Gastrocnemius medialis (tissue), 4 donors: ENCODE measurements around the gene MAML2. TPM values are rescaled to one million over a fixed set of nuclear protein-coding genes. Genes with fewer than 3 reads are reported as not detected.

Experiments
- ATAC-seq, 2 donors: fragments of 150-250 bp; one replicate each; pipeline ENCODE4 v1.9.1; 2016
- DNase-seq, 2 donors: peaks; one replicate each; pipeline ENCODE4 v3.0.0-alpha.2; 2019
- H3K27ac ChIP-seq, 4 donors: fragments of 200-600 bp; sonication (generic); 1 replicate in 1 of 4; 2 replicates in 3 of 4; pipeline ENCODE4 v1.5.1; 2016 to 2018; ENCODE audit warnings: mild to moderate bottlenecking in 2 of 4, moderate library complexity in 1 of 4
- H3K27me3 ChIP-seq, 3 donors: fragments of 200-600 bp; sonication (generic) in 2 of 3; 1 replicate in 1 of 3; 2 replicates in 2 of 3; pipeline versions ENCODE4 v1.5.1 to v1.6.0; 2016 to 2019; ENCODE audit warnings: mild to moderate bottlenecking in 1 of 3, moderate library complexity in 1 of 3
- H3K36me3 ChIP-seq, 2 donors: fragments of 200-600 bp; sonication (generic) in 1 of 2; one replicate each; pipeline ENCODE4 v1.5.1; 2017 to 2018
- H3K4me1 ChIP-seq, 2 donors: fragments of 200-600 bp; sonication (generic) in 1 of 2; one replicate each; pipeline ENCODE4 v1.5.1; 2016 to 2017; ENCODE audit warnings: mild to moderate bottlenecking in 2 of 2
- H3K4me3 ChIP-seq, 4 donors: fragments of 200-600 bp; sonication (generic) in 3 of 4; 1 replicate in 1 of 4; 2 replicates in 3 of 4; pipeline ENCODE4 v1.5.1; 2016 to 2019; ENCODE audit warnings: mild to moderate bottlenecking in 2 of 4
- H3K9me3 ChIP-seq, 3 donors: fragments of 200-600 bp; sonication (generic) in 2 of 3; 1 replicate in 1 of 3; 2 replicates in 2 of 3; pipeline ENCODE4 v1.5.1; 2016 to 2019
- POLR2A ChIP-seq, 2 donors: fragments of 450-650 bp; IDR thresholded peaks; one replicate each; pipeline ENCODE4 v1.6.1; 2017; ENCODE audit warnings: antibody characterized with exemption in 2 of 2, mild to moderate bottlenecking in 2 of 2, moderate library complexity in 2 of 2
- in situ Hi-C, 4 donors: fragments of 200-750 bp; cut with MboI; loops; one replicate each; pipeline versions ENCODE4 v1.15.0 to v1.8.0; 2017; ENCODE audit warnings: low sequenced_read_pairs in 4 of 4
- intact Hi-C: fragments of 100-400 bp; cut with DNase I; formaldehyde crosslinking; loops from one replicate; pipeline ENCODE4 v1.15.1; 2023; ENCODE audit warnings: low total_unique reads
- total RNA-seq, 4 donors: library from RNA; depleted of rRNA; stranded (reverse); fragments of >200 nt; gene quantifications; one replicate each; pipeline versions ENCODE4 v1.1.0 to v1.2.3, GENCODE V29; 2016
- TF ChIP-seq, protein P1 (sequence below), 5 experiments: fragments of 450-650 bp in 3 of 5; fragments of 200-600 bp in 2 of 5; sonication (generic) in 2 of 5; IDR thresholded peaks in 4 of 5; conservative IDR thresholded peaks in 1 of 5; 1 replicate in 4 of 5; 2 replicates in 1 of 5; pipeline ENCODE4 v1.5.1; 2016 to 2019; ENCODE audit warnings: antibody characterized with exemption in 5 of 5, mild to moderate bottlenecking in 3 of 5, moderate library complexity in 3 of 5

The MAML2 gene
- total RNA-seq, 4 donors from 2014 or later: 4.1 to 6.3 (median 4.8) TPM

DNA sequence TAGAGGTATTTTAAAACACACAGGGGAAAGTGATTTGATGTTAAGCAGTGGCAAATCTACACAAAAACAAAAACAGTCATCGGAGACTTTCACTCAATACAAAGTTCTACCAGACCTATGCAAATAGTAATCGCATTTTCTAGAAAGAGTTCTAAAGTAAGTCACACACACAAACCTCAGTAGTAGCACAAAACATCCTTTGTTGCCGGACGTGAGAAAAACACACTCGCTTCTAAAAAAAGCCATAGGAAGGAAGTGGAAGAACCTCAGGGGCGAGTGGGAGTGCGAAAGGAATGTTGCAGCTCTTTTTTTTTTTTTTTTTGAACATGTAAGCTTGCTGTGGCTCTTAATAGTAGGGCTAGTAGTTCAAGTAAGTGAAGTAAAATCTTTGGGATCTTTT, 88.9 kb downstream of the MAML2 start:
- no peak for DNase-seq
- H3K27ac ChIP-seq: peak overlapping the region; percentile 25 to 45 (median 39)
- in situ Hi-C loops (no loop called here), intact Hi-C loops (no loop called here)
- H3K36me3 ChIP-seq: no peaks in the 10 kb centered on the region
- no peaks in the 10 kb centered on the region for H3K27me3 ChIP-seq
- peak overlapping the region in 2 of 4 donors; percentile 6 to 10 for H3K4me3 ChIP-seq
- peaks cover 16 to 28% of the 10 kb centered on the region in 2 donors for H3K4me1 ChIP-seq
- TF ChIP-seq, protein P1, sequence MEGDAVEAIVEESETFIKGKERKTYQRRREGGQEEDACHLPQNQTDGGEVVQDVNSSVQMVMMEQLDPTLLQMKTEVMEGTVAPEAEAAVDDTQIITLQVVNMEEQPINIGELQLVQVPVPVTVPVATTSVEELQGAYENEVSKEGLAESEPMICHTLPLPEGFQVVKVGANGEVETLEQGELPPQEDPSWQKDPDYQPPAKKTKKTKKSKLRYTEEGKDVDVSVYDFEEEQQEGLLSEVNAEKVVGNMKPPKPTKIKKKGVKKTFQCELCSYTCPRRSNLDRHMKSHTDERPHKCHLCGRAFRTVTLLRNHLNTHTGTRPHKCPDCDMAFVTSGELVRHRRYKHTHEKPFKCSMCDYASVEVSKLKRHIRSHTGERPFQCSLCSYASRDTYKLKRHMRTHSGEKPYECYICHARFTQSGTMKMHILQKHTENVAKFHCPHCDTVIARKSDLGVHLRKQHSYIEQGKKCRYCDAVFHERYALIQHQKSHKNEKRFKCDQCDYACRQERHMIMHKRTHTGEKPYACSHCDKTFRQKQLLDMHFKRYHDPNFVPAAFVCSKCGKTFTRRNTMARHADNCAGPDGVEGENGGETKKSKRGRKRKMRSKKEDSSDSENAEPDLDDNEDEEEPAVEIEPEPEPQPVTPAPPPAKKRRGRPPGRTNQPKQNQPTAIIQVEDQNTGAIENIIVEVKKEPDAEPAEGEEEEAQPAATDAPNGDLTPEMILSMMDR (IDR thresholded peaks at IDR 0.05 in 4 of 5, conservative IDR thresholded peaks at IDR 0.05 in 1 of 5): no peak
- no peak for TF ChIP-seq POLR2A (IDR thresholded peaks at IDR 0.05)
- H3K9me3 ChIP-seq: no peaks in the 10 kb centered on the region
- no peak for ATAC-seq

DNA sequence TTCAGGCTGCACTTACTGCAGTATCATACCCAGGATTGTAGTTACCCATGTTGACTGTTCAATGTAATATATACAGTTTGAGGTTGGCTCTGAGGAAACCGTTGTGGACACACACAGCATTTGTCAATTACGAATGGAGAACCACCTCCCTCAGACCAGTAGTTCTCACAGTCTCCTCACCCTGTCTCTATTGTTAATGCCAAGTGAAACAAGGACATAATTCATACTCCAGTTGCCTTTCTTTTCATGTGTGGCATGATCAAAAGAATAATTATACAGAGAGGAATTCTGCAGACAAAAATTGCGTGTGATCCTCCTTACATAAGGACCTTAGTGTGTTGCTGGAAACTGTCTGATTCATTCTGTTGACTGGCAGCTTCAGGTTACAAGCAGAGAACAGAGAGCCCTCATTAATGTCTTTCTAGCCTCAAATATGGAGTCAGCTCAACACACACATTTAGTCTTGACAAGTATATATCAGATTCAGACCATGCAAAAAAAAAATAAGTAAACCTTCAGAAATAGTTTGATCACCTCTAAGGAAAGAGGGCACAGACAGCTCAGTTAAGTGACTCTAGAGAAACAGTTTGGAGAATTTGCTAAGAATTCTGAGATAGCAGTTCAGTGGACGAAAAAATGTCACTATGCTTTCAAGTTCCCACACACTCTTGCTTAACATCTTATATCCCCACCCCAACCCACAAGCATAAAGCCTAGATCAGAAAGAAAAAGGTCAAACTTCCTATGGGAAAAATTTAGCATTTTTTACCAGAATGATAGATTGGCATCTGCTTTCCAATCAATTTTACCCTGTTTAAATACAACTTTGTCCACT, 96.1 kb downstream of the MAML2 start:
- in situ Hi-C loops (no loop called here), intact Hi-C loops (no loop called here)
- H3K4me1 ChIP-seq: peaks cover 5 to 6% of the 10 kb centered on the region in 2 donors
- H3K4me3 ChIP-seq: no peak overlapping the region
- TF ChIP-seq, protein P1 (IDR thresholded peaks at IDR 0.05 in 4 of 5, conservative IDR thresholded peaks at IDR 0.05 in 1 of 5): no peak
- no peak for TF ChIP-seq POLR2A (IDR thresholded peaks at IDR 0.05)
- ATAC-seq: no peak
- no peaks in the 10 kb centered on the region for H3K27me3 ChIP-seq
- DNase-seq: no peak
- H3K36me3 ChIP-seq: no peaks in the 10 kb centered on the region
- no peaks in the 10 kb centered on the region for H3K9me3 ChIP-seq
- H3K27ac ChIP-seq: no peak overlapping the region

DNA sequence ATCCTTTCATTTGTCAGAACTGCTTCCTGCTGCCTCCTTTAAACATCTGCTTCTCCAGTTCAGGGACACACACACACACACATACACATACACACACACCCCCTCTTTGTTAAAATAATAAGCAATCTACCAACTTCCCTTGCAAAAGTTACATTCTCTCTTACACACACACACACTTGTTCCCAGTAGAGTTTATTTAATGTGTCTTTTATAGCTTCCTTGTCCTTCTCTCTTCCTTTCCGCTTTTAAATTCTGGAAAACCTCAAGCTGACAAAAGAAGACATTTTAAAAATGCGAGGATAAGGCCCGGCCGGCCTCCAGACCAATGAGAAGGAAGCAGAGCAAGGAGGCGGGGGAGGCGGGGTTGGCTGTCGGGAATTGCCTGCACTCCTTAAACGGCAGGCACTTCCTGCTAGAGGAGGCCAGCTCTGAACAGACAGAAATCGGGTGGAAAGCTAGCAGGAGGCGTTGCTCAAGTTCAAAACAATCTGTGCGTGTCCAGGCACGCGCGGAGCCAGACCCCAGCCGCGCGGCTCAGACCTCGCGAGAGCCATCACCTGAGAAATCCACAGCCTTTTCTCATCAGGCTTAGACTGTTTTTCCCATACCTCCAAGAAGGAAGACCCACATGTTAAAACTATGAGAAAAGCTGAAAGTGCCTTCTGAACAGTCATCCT, 99.9 kb downstream of the MAML2 start:
- in situ Hi-C loops (no loop called here), intact Hi-C loops (no loop called here)
- Histone ChIP-seq H3K4me1 (peaks cover 5 to 11% of the 10 kb centered on the region in 2 donors), H3K9me3 (no peaks in the 10 kb centered on the region), H3K27me3 (no peaks in the 10 kb centered on the region), H3K4me3 (peak overlapping the region; percentile 36 to 50 (median 48)), H3K36me3 (no peaks in the 10 kb centered on the region), H3K27ac (peak overlapping the region; percentile 68 to 74 (median 72))
- ATAC-seq: peak; percentile 93 to 97
- peak; percentile 79 to 85 for DNase-seq
- TF ChIP-seq, protein P1 (IDR thresholded peaks at IDR 0.05 in 4 of 5, conservative IDR thresholded peaks at IDR 0.05 in 1 of 5): no peak
- peak in 1 of 2 donors; percentile 44 for TF ChIP-seq POLR2A (IDR thresholded peaks at IDR 0.05)

DNA sequence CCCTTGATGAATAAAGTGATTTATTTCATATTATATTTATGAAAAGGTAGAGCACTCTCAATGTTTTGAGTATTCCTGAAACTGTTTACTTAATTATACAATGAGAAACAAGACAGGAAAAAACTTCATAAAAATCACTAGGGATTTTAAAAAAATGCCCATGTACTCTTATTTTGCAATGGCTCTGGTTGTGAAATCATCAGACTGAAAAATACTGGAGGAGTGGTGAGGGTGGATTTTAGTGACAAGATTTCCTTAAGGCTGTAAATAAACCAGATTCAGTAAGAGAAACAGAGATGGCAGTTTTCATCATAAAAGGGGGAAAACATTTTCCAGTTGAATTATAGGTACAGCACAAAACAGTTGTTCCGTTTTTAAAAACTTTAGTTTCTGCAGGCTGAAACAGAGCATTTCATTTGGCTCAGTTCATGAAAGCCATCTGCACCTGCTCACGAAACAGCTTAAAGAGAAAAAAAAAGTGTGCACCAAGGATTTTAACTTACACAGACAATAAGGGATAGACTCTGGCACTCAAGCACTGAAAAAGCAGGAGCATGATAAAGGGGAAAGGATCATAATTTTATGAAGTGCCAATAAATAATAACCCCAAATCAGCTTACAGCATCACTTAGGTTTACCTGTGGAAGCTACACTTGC, 100.7 kb downstream of the MAML2 start:
- TF ChIP-seq, protein P1 (IDR thresholded peaks at IDR 0.05 in 4 of 5, conservative IDR thresholded peaks at IDR 0.05 in 1 of 5): no peak
- no peak for TF ChIP-seq POLR2A (IDR thresholded peaks at IDR 0.05)
- Histone ChIP-seq H3K4me1 (peaks cover 5 to 11% of the 10 kb centered on the region in 2 donors), H3K36me3 (no peaks in the 10 kb centered on the region), H3K9me3 (no peaks in the 10 kb centered on the region), H3K4me3 (peak overlapping the region in 3 of 4 donors; percentile 36 to 50 (median 49)), H3K27me3 (no peaks in the 10 kb centered on the region), H3K27ac (peak overlapping the region; percentile 68 to 74 (median 72))
- no peak for DNase-seq
- in situ Hi-C loops: no loop called here
- intact Hi-C loops: no loop called here
- ATAC-seq: peak in 1 of 2 donors; percentile 43
